ENCODE data around the gene HDDC3.

The HDDC3 gene

DNA sequence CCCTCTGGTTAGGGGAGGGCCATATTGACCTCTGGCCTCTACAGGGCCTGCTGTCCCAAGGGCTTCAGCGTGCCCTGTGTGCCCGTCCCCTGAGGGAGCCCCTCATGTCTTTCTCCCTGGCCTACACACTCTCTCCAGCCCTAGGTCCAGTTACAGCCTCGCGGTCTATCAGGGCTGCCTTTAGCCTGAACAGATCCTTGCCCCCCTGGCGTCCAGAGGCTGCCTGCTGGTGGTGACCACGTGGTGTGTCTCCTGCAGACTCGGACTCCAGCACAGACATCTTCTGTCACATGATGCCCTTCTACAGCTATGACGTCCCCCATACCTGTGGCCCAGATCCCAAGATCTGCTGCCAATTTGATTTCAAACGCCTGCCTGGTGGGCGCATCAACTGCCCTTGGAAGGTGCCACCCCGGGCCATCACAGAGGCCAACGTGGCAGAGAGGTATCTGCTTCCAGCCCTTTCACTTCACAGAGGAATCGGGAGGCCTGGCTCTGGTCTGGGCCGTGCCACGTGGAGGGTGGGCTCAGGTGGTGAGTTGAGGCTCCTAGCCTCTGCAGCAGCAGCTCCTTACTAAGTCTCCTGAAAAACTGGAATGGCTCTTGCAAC is 25.2 kb downstream of the HDDC3 start:
- H3K4me3 ChIP-seq (ENCODE audit: low read length), result no peak overlapping the region
- DNase-seq (ENCODE audit: low read depth), result no peak
- TF ChIP-seq, protein P1, sequence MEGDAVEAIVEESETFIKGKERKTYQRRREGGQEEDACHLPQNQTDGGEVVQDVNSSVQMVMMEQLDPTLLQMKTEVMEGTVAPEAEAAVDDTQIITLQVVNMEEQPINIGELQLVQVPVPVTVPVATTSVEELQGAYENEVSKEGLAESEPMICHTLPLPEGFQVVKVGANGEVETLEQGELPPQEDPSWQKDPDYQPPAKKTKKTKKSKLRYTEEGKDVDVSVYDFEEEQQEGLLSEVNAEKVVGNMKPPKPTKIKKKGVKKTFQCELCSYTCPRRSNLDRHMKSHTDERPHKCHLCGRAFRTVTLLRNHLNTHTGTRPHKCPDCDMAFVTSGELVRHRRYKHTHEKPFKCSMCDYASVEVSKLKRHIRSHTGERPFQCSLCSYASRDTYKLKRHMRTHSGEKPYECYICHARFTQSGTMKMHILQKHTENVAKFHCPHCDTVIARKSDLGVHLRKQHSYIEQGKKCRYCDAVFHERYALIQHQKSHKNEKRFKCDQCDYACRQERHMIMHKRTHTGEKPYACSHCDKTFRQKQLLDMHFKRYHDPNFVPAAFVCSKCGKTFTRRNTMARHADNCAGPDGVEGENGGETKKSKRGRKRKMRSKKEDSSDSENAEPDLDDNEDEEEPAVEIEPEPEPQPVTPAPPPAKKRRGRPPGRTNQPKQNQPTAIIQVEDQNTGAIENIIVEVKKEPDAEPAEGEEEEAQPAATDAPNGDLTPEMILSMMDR (conservative IDR thresholded peaks at IDR 0.05; ENCODE audit: low read depth, low read length), result no peak

DNA sequence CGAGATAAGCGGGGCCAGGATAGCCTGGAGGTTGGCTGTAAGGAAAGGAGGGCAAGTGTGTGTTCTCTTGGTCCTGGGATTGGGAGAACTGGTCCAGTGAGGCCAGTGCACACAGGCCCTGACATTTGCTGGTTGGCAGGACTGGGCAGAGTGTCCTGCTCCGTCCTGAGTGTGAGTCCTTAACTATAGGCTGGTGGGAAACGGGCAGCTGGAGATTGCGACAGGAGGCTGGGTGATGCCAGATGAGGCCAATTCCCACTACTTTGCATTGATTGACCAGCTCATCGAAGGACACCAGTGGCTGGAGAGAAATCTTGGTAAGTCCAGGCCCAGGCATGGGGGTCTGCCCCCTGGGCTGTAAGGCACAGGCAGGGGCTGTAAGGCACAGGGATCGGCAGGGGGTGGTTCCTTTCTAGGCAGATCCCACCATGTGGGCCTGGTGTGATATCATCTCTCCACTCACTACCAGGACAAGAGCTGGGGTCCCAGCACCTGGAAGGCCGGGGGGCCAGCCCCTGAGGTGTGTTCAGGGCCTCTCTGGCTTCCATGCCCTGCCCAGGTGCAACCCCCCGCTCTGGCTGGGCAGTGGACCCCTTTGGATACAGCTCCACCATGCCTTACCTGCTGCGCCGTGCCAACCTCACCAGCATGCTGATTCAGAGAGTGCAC is 26.0 kb downstream of the HDDC3 start:
- no peak for DNase-seq (ENCODE audit: low read depth)

DNA sequence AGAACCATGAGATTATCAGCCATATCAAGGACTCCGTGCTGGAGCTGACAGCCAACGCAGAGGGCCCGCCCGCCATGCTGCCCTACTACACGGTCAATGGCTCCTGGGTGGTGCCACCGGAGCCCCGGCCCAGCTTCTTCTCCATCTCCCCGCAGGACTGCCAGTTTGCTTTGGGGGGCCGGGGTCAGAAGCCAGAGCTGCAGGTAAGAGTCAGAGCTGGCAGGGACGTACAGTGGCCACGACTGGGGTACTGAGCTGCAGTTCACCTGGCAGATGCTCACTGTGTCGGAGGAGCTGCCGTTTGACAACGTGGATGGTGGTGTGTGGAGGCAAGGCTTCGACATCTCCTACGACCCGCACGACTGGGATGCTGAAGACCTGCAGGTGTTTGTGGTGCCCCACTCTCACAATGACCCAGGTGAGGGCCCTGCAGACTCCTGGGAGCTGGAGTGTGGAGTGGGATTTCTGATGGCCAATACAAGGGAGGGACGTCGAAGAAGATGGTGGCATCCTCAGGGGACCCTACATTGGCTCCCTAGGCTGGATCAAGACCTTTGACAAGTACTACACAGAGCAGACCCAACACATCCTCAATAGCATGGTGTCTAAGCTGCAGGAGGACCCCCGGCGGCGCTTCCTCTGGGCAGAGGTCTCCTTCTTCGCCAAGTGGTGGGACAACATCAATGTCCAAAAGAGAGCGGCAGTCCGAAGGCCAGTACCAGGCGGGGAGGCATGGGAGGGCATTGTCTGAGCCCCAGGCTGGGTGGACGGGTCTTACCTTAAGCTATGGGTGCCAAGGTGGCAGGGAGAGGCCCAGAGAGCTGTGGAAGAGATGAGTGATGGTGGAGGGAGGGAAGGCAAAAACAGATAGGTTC is 26.8 kb downstream of the HDDC3 start:
- H3K4me3 ChIP-seq (ENCODE audit: low read length), result no peak overlapping the region
- DNase-seq (ENCODE audit: low read depth), result no peak
- TF ChIP-seq, protein P1 (conservative IDR thresholded peaks at IDR 0.05; ENCODE audit: low read depth, low read length), result no peak

More for the DNA sequence above, 26.0 kb downstream of the HDDC3 start:
- TF ChIP-seq, protein P1 (conservative IDR thresholded peaks at IDR 0.05; ENCODE audit: low read depth, low read length), result no peak
- H3K4me3 ChIP-seq (ENCODE audit: low read length), result no peak overlapping the region

DNA sequence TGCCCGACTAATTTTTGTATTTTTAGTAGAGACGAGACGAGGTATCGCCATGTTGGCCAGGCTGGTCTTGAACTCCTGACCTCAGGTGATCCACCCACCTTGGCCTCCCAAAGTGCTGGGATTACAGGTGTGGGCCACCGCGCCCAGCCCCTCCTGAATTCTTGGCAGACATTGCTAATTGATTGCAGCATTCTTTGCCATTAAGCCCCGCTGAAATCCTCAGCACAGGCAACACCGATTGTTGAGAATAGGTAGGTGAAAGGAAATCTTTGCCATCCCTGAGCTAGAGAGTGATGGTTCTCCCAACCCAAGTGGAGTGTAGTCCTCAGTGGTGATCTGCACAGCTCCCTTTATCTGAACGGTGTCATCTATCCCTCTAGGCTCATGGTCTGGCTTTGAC is 27.6 kb downstream of the HDDC3 start:
- TF ChIP-seq, protein P1 (conservative IDR thresholded peaks at IDR 0.05; ENCODE audit: low read depth, low read length), result no peak
- H3K4me3 ChIP-seq (ENCODE audit: low read length), result no peak overlapping the region
- no peak for DNase-seq (ENCODE audit: low read depth)

DNA sequence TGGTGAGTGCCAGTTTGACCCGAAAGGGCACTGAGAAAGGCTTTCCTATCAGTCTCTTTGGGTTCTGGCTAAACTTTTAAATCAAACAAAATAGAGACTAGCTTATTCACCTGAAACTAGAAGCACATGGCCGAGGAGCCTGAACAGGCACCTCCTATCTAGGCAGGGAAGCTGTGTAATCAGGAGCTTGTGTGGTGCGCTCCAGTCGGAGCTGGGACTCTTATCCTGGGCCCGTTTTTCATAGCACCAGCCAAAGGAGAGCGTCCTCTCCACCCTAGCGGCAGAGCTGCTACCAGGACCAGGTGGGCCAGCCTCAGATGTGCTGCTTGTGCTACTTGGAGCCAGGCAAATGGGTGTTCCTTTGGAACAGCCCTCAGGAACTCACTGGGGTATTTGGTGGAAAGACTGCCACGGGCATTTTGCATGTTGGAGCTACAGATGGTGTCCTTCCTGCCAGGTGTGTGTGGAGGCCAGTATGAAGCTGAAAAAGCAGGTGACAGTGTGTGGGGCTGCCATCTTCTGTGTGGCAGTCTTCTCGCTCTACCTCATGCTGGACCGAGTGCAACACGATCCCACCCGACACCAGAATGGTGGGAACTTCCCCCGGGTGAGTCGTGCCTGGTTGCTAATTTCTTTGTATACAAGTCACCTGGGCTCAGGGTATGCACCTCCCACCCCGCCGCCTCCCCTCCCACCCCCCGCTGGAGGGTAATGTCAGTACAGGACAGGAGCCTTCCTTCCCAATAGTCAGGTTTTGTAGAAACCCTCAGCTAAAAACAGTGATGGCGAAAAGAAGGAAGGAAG is 28.4 kb downstream of the HDDC3 start:
- H3K4me3 ChIP-seq (ENCODE audit: low read length), result peak overlapping the region; percentile 77
- no peak for DNase-seq (ENCODE audit: low read depth)
- TF ChIP-seq, protein P1 (conservative IDR thresholded peaks at IDR 0.05; ENCODE audit: low read depth, low read length), result peak; percentile 34

DNA sequence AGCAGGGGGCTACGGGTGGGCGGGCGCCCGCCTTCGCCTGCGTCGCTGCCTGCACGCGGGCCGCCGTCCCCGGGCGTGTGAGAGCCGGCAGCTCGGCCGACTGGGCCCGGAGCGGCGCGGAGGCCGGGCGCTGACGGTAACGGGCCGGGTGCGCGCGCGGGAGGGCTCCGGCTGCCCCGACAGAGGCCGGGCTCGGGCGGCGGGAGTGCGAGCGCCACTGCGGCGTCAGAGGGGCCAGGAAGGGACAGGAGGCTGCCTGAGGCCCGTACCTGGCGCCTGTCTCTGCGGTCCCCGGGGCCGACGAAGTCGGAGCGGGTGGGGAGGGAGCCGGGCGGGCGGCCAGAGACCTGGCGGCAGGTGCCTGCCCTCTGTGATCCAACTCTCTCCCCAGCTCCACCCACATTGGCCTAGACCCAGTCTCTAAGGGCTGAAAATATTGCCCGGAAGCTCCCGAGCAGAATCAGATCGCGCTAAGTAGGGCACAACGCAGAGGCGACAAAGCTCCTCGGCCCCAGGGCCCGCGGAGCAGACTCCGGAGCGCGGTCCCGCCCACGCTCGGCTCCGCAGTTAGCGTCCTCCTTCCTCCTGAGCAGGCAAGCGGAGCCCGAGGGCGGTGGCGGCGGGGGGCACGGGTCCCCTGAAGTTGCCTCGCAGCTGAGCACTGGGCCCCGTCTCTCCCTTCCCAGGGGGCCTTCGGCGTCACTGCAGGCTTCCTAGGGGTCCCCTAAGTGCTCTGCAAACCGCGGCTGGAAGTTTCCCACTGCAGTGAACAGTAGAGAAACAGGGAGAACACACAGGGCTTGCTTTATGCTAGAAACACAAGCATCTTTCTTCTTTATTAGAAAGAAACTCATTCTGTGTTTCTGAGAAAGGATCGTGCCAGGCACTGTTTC is 29.3 kb downstream of the HDDC3 start, which contains the start of gene MAN2A2:
MAN2A2 (plus strand) TSS at position 463 of the 893 bp plus-strand sequence. CDS start 906 bp downstream, outside the sequence.
- TF ChIP-seq, protein P1 (conservative IDR thresholded peaks at IDR 0.05; ENCODE audit: low read depth, low read length), result no peak
- DNase-seq (ENCODE audit: low read depth), result no peak
- peak within 1 kb of the TSS; percentile 77 for H3K4me3 ChIP-seq (ENCODE audit: low read length)
